Upper lobe of left lung (tissue), 4 donors: ENCODE results near the gene PSMA7.
"Not testable (repeated sequence)": the region's sequence is repeated elsewhere in the genome, so short reads cannot be mapped to it uniquely, and the experiment has no call there.

Source experiments
- EP300 ChIP-seq, 4 donors: sonication (generic); formaldehyde crosslinking; IDR thresholded peaks; one replicate each; pipeline ENCODE4 v1.5.1; 2017; ENCODE audit warnings: antibody characterized with exemption in 4 of 4, control low read depth in 2 of 4
- POLR2A ChIP-seq, 4 donors: fragments of 450-650 bp; IDR thresholded peaks; one replicate each; pipeline ENCODE4 v1.5.1; 2016 to 2017; ENCODE audit warnings: antibody characterized with exemption in 4 of 4, mild to moderate bottlenecking in 2 of 4
- POLR2AphosphoS5 ChIP-seq, 2 donors: sonication (generic); formaldehyde crosslinking; IDR thresholded peaks; one replicate each; pipeline ENCODE4 v1.5.1; 2017; ENCODE audit warnings: antibody characterized with exemption in 2 of 2
- TF ChIP-seq, protein P1 (sequence below), 6 experiments: fragments of 450-650 bp in 4 of 6; fragments of 200-600 bp in 2 of 6; sonication (generic) in 2 of 6; IDR thresholded peaks; one replicate each; pipeline ENCODE4 v1.5.1; 2016 to 2019; ENCODE audit warnings: antibody characterized with exemption in 6 of 6

DNA sequence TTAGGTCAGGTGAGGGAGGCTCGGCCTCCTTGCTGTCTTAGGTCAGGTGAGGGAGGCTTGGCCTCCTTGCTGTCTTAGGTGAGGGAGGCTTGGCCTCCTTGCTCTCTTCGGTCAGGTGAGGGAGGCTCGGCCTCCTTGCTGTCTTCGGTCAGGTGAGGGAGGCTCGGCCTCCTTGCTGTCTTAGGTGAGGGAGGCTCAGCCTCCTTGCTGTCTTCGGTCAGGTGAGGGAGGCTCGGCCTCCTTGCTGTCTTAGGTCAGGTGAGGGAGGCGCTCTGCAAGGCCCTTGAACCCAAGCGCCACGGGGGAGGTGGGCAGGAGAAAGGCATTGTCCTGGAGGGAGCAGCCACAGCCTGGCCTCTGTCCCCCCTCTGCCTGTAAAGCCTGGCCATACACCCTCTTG is 5.2 kb upstream of the PSMA7 start:
- TF ChIP-seq, protein P1, sequence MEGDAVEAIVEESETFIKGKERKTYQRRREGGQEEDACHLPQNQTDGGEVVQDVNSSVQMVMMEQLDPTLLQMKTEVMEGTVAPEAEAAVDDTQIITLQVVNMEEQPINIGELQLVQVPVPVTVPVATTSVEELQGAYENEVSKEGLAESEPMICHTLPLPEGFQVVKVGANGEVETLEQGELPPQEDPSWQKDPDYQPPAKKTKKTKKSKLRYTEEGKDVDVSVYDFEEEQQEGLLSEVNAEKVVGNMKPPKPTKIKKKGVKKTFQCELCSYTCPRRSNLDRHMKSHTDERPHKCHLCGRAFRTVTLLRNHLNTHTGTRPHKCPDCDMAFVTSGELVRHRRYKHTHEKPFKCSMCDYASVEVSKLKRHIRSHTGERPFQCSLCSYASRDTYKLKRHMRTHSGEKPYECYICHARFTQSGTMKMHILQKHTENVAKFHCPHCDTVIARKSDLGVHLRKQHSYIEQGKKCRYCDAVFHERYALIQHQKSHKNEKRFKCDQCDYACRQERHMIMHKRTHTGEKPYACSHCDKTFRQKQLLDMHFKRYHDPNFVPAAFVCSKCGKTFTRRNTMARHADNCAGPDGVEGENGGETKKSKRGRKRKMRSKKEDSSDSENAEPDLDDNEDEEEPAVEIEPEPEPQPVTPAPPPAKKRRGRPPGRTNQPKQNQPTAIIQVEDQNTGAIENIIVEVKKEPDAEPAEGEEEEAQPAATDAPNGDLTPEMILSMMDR (IDR thresholded peaks at IDR 0.05) = not testable (repeated sequence)
- TF ChIP-seq POLR2A, EP300, POLR2AphosphoS5 (IDR thresholded peaks at IDR 0.05): not testable (repeated sequence)
